GM12878 (cell line): ENCODE data around the gene EP400. TPM values are rescaled to one million over a fixed set of nuclear protein-coding genes. Genes with fewer than 3 reads are reported as not detected.

Experiments used
- ATAC-seq: fragments of 200-7000 bp; cut with Tn5 transposase; 3 replicates; pipeline ENCODE4 v1.9.1; 2020; ENCODE audit warnings: mild to moderate bottlenecking, moderate library complexity
- BruUV-seq: library from RNA; stranded (reverse); fragments of 400-500 nt; replicated peaks from 2 replicates; lab custom pipeline; 2021; lab: Mats Ljungman, UMichigan
- CTCF ChIA-PET: fragments of 300-600 bp; sonication (Branson Sonifier 250); formaldehyde crosslinking; extraction: SDS; loops from one replicate; lab custom pipeline; 2021; ENCODE audit warnings: inconsistent platforms; lab: Yijun Ruan, JAX
- POLR2A ChIA-PET: fragments of 350-600 bp; formaldehyde crosslinking; extraction: SDS; loops from one replicate; lab custom pipeline; 2021; ENCODE audit warnings: inconsistent platforms; lab: Charles Lee
- RAD21 ChIA-PET: fragments of 300-600 bp; sonication (Branson Sonifier 250); formaldehyde crosslinking; loops from one replicate; lab custom pipeline; 2023; ENCODE audit warnings: antibody characterized with exemption; ENCODE audit not compliant: unreplicated experiment; lab: Charles Lee
- SMC1A ChIA-PET: fragments of 300-600 bp; sonication (Branson Sonifier 250); formaldehyde crosslinking; loops from one replicate; lab custom pipeline; 2023; ENCODE audit not compliant: unreplicated experiment, uncharacterized antibody; lab: Charles Lee
- DNase-seq: peaks from one replicate; pipeline ENCODE4 v3.0.0-alpha.2; 2011; ENCODE audit warnings: low read depth, low spot score
- FAIRE-seq: peaks from 3 replicates; lab custom pipeline; 2011; peaks lifted over from hg19 to GRCh38; lab: Jason Lieb, UNC
- H2AFZ ChIP-seq: 2 replicates; pipeline ENCODE4 v1.6.0; 2011; ENCODE audit warnings: low read depth, low read length, control low read depth; ENCODE audit not compliant: control insufficient read depth
- H3K27ac ChIP-seq: 2 replicates; pipeline ENCODE4 v1.5.1; 2011; ENCODE audit warnings: control low read depth; ENCODE audit not compliant: control insufficient read depth, insufficient read depth
- H3K27me3 ChIP-seq, 2 experiments: replicated peaks in 1 of 2; 2 replicates each; pipeline versions ENCODE4 v1.6.0 to v1.6.1; 2011; ENCODE audit warnings: low read length in 1 of 2; ENCODE audit not compliant: control insufficient read depth in 2 of 2, insufficient read depth in 2 of 2
- H3K36me3 ChIP-seq, 2 experiments: 2 replicates each; pipeline ENCODE4 v1.5.1; 2011; ENCODE audit warnings: low read length in 1 of 2; ENCODE audit not compliant: control insufficient read depth in 2 of 2, insufficient read depth in 2 of 2
- H3K4me1 ChIP-seq: 2 replicates; pipeline ENCODE4 v1.6.1; 2011; ENCODE audit warnings: mild to moderate bottlenecking, low read length, moderate library complexity, mixed read lengths; ENCODE audit not compliant: control insufficient read depth, insufficient read depth
- H3K4me2 ChIP-seq: 2 replicates; pipeline ENCODE4 v1.6.0; 2011; ENCODE audit warnings: control low read depth; ENCODE audit not compliant: control insufficient read depth, insufficient read depth
- H3K4me3 ChIP-seq: fragments of 200-600 bp; sonication (generic); 2 replicates; pipeline ENCODE4 v1.5.1; 2016
- H3K79me2 ChIP-seq: 2 replicates; pipeline ENCODE4 v1.6.0; 2011; ENCODE audit warnings: low read length; ENCODE audit not compliant: control insufficient read depth, insufficient read depth
- H3K9ac ChIP-seq: 2 replicates; pipeline ENCODE4 v1.8.0; 2011; ENCODE audit warnings: low read length, control low read depth, mixed read lengths; ENCODE audit not compliant: control insufficient read depth, insufficient read depth
- H3K9me3 ChIP-seq: replicated peaks from 3 replicates; pipeline ENCODE4 v1.5.1; 2011; ENCODE audit warnings: mild to moderate bottlenecking, low read length; ENCODE audit not compliant: control insufficient read depth, insufficient read depth
- H4K20me1 ChIP-seq: 2 replicates; pipeline ENCODE4 v1.6.0; 2011; ENCODE audit not compliant: control insufficient read depth, insufficient read depth
- CHD1 ChIP-seq: IDR thresholded peaks from 2 replicates; pipeline ENCODE4 v1.6.1; 2012; ENCODE audit warnings: low read depth, low read length, improper control_type of control experiment
- EED ChIP-seq: sonication (generic); IDR thresholded peaks from 2 replicates; pipeline ENCODE4 v1.6.1; 2016; ENCODE audit warnings: antibody characterized with exemption, low read depth
- GABPA ChIP-seq: IDR thresholded peaks from 2 replicates; pipeline ENCODE4 v1.6.1; 2014; ENCODE audit warnings: antibody characterized with exemption, low read depth, mild to moderate bottlenecking, inconsistent platforms
- IRF5 ChIP-seq: fragments of 450-650 bp; IDR thresholded peaks from 2 replicates; pipeline ENCODE4 v1.6.1; 2017; ENCODE audit warnings: borderline replicate concordance
- KLF5 ChIP-seq: fragments of 450-650 bp; IDR thresholded peaks from 2 replicates; pipeline ENCODE4 v1.6.1; 2014; ENCODE audit warnings: mild to moderate bottlenecking; ENCODE audit not compliant: partially characterized antibody
- MAX ChIP-seq: IDR thresholded peaks from 2 replicates; pipeline ENCODE4 v1.6.1; 2012; ENCODE audit warnings: low read depth, low read length, improper control_type of control experiment
- NR2C2 ChIP-seq: IDR thresholded peaks from 2 replicates; pipeline ENCODE4 v1.6.1; 2011; ENCODE audit warnings: borderline replicate concordance, low read depth; ENCODE audit not compliant: control insufficient read depth, insufficient read length
- NR2F1 ChIP-seq: fragments of 450-650 bp; conservative IDR thresholded peaks from 2 replicates; pipeline ENCODE4 v1.6.1; 2017; ENCODE audit warnings: mild to moderate bottlenecking
- POLR2A ChIP-seq: IDR thresholded peaks from 2 replicates; pipeline ENCODE4 v1.6.1; 2011; ENCODE audit warnings: low read depth, mild to moderate bottlenecking, low read length
- SMAD1 ChIP-seq: fragments of 450-650 bp; IDR thresholded peaks from 2 replicates; pipeline ENCODE4 v1.6.1; 2018; ENCODE audit warnings: mild to moderate bottlenecking, low read depth; ENCODE audit not compliant: partially characterized antibody
- STAT1 ChIP-seq: fragments of 450-650 bp; conservative IDR thresholded peaks from 2 replicates; pipeline ENCODE4 v1.6.1; 2014; ENCODE audit warnings: antibody characterized with exemption, mild to moderate bottlenecking
- TCF3 ChIP-seq: IDR thresholded peaks from 2 replicates; pipeline ENCODE4 v1.6.1; 2012; ENCODE audit warnings: low read depth, mild to moderate bottlenecking, low read length, borderline replicate concordance; ENCODE audit not compliant: insufficient read depth
- WGBS: methylation state at CpG from one replicate; pipeline ENCODE4 v1.1.6; 2016; ENCODE audit warnings: low lambda C conversion rate; ENCODE audit not compliant: insufficient replicate concordance, insufficient coverage; ENCODE audit errors: missing lambda C conversion rate; 5-methylcytosine and 5-hydroxymethylcytosine counted together
- in situ Hi-C: fragments of 300-500 bp; cut with MboI; formaldehyde crosslinking; loops from 9 replicates; pipeline ENCODE4 v1.14.3; 2018; ENCODE audit warnings: mixed read lengths
- intact Hi-C: fragments of 100-400 bp; cut with micrococcal nuclease; formaldehyde crosslinking; loops from one replicate; pipeline ENCODE4 v1.14.2; 2022; ENCODE audit not compliant: unreplicated experiment
- polyA plus RNA-seq, 11 experiments: library from polyadenylated mRNA; depleted of rRNA in 4 of 11; unstranded in 6 of 11; stranded (reverse) in 5 of 11; fragments of >200 nt; fragmentation: Nextera tagmentation in 4 of 11; fragmentation: Illumina TruSeq in 1 of 11; extraction: Ambion mirVana in 4 of 11; extraction: Trizol in 1 of 11; gene quantifications; 1 replicate in 1 of 11; 2 replicates in 10 of 11; pipeline versions ENCODE4 v1.2.1 to v1.2.3, GENCODE V29; 2011 to 2016; ENCODE audit warnings: inconsistent platforms in 2 of 11, missing spikeins in 2 of 11, low read depth in 1 of 11
- total RNA-seq, 4 experiments: library from RNA; depleted of rRNA in 3 of 4; stranded (reverse); fragments of >200 nt in 3 of 4; fragmentation: Illumina TruSeq in 1 of 4; extraction: Trizol in 1 of 4; gene quantifications; 2 replicates each; pipeline versions ENCODE4 v1.2.1 to v1.2.3, GENCODE V29; 2013 to 2021
- TF ChIP-seq, protein P1 (sequence below): IDR thresholded peaks from 2 replicates; pipeline ENCODE4 v1.6.1; 2012; ENCODE audit warnings: low read depth, low read length, improper control_type of control experiment
- TF ChIP-seq, protein P2 (sequence below): IDR thresholded peaks from 2 replicates; pipeline ENCODE4 v1.6.1; 2011; ENCODE audit warnings: low read depth, low read length, improper control_type of control experiment, borderline replicate concordance

EP400 gene
- total and polyA plus RNA-seq, 10 of the 15 experiments (the other 5 are each of a cell fraction or from before 2014, with no cell fraction given): 3.8 to 44.2 (median 8.4) TPM

DNA sequence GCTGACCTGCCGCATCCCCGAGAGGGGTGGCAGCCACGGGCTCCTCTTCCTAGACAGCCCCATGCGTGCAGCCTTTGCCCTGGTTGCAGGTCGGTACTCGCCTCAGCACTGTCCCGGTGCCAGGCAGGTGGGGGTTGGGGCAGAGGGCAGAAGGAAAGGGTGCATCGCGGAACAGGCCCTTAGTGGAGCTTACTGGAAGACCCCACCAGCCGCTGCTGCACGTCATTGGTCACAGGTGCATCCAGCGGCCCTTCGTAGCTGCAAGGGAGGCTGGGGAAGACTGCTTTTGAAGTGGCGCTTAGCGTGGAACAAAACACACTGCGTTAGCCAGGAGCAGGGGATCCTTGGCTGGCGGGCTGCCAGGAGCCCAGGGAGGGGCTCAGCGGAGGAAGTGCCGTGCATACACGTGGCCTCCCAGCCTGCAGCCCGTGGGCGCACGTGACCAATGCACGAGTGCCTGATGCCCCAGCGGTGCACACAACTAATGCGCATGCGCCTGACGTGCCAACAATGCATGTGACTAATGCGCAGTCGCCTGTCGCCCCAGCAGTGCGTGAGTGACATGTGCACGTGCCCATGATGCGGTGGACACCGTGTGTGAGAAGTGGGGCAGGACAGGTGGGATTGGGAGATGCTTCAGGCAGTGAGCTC lies 5.0 kb upstream of the EP400 start:
- Histone ChIP-seq H3K4me2 (no peak overlapping the region), H4K20me1 (no peaks in the 10 kb centered on the region), H3K79me2 (no peaks in the 10 kb centered on the region), H3K27ac (no peak overlapping the region), H3K4me1 (no peaks in the 10 kb centered on the region), H2AFZ (no peak overlapping the region), H3K9me3 (no peaks in the 10 kb centered on the region), H3K9ac (no peak overlapping the region), H3K4me3 (no peak overlapping the region), H3K27me3 (no peaks in the 10 kb centered on the region), H3K36me3 (peaks cover 6 to 12% of the 10 kb centered on the region in 2 experiments; a peak in 3 of 4 replicates)
- ATAC-seq (no peak), FAIRE-seq (no peak), DNase-seq (no peak)
- intact Hi-C loops (no loop called here), in situ Hi-C loops (no loop called here)
- BruUV-seq: no TSS peak
- CTCF ChIA-PET: interaction anchor here (0.6 kb wide), 1 partner anchor 1017 kb away, joined by 3 read pairs; no protein-coding TSS in a partner anchor
- POLR2A ChIA-PET: no interaction called here
- RAD21 ChIA-PET: no interaction called here
- WGBS: 95% methylated on average over 35 of the region's 35 CpGs
- TF ChIP-seq POLR2A (peak; percentile 72; the same call in 1 of the 2 replicates), TCF3 (0 out of 2 replicates have a peak, but pooled peaks have one; percentile 32), STAT1 (no peak)
- SMC1A ChIA-PET: no interaction called here

DNA sequence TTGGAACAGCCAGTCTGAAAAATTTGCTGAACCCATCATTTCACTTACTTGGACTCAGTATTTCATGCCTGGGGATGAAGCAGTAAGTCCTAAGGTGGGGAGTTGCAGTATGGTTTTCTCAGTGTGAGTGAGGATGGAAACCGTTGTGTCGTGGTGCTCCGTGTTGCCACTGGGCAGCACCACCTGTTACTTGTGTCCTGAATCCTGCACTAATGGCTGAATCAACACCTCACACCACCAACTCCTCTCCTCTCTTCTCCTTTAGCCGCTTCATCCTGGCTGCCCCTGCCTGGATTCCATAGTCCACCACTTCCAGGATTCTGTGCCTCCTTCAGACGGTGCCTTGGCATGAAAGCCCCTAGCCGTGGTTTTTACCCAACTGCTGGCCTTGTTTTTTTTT lies 3.0 kb upstream of the EP400 start:
- intact Hi-C loops (no loop called here), in situ Hi-C loops (no loop called here)
- H4K20me1 ChIP-seq: no peaks in the 10 kb centered on the region
- ChIA-PET SMC1A (no interaction called here), RAD21 (no interaction called here), CTCF (no interaction called here), POLR2A (interaction anchor here (0.7 kb wide), 1 partner anchor 19 kb away, joined by 4 read pairs; no protein-coding TSS in a partner anchor)
- no peak overlapping the region for H3K27ac ChIP-seq
- H3K27me3 ChIP-seq: no peaks in the 10 kb centered on the region
- FAIRE-seq (no peak), ATAC-seq (no peak), DNase-seq (no peak)
- BruUV-seq: no TSS peak
- H3K4me2 ChIP-seq: no peak overlapping the region
- peaks cover 16% of the 10 kb centered on the region for H3K79me2 ChIP-seq
- no peak overlapping the region for H2AFZ ChIP-seq
- 77% methylated on average over 6 of the region's 6 CpGs for WGBS
- peaks cover 1 to 4% of the 10 kb centered on the region in 2 experiments; a peak in 3 of 4 replicates for H3K36me3 ChIP-seq
- peaks cover 3% of the 10 kb centered on the region; the same call in 1 of the 2 replicates for H3K4me1 ChIP-seq
- H3K9me3 ChIP-seq: no peaks in the 10 kb centered on the region
- H3K4me3 ChIP-seq: no peak overlapping the region
- no peak overlapping the region for H3K9ac ChIP-seq
- no peak for TF ChIP-seq MAX
- TF ChIP-seq CHD1: no peak
- TF ChIP-seq, protein P1, sequence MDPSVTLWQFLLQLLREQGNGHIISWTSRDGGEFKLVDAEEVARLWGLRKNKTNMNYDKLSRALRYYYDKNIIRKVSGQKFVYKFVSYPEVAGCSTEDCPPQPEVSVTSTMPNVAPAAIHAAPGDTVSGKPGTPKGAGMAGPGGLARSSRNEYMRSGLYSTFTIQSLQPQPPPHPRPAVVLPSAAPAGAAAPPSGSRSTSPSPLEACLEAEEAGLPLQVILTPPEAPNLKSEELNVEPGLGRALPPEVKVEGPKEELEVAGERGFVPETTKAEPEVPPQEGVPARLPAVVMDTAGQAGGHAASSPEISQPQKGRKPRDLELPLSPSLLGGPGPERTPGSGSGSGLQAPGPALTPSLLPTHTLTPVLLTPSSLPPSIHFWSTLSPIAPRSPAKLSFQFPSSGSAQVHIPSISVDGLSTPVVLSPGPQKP: no peak
- TF ChIP-seq SMAD1: no peak
- no peak for TF ChIP-seq NR2C2
- TF ChIP-seq, protein P2, sequence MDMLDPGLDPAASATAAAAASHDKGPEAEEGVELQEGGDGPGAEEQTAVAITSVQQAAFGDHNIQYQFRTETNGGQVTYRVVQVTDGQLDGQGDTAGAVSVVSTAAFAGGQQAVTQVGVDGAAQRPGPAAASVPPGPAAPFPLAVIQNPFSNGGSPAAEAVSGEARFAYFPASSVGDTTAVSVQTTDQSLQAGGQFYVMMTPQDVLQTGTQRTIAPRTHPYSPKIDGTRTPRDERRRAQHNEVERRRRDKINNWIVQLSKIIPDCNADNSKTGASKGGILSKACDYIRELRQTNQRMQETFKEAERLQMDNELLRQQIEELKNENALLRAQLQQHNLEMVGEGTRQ: no peak
- no peak for TF ChIP-seq NR2F1
- TF ChIP-seq EED: no peak
- TF ChIP-seq TCF3: no peak
- TF ChIP-seq IRF5: no peak
- TF ChIP-seq GABPA: no peak
- no peak for TF ChIP-seq KLF5
